Stimulated activated CD4-positive, alpha-beta T cell treated with anti-CD3 and anti-CD28 coated beads, Interleukin-1b, Interleukin-23, amount 100 ng/mL, for 24 hours (primary cell): Measurements from ENCODE around the gene TUBGCP5.

ENCODE experiments used
- DNase-seq, 4 experiments: peaks; one replicate each; pipeline ENCODE4 v3.0.0-alpha.2; 2020; ENCODE audit warnings: low read depth in 4 of 4, low spot score in 1 of 4

The TUBGCP5 gene

DNA sequence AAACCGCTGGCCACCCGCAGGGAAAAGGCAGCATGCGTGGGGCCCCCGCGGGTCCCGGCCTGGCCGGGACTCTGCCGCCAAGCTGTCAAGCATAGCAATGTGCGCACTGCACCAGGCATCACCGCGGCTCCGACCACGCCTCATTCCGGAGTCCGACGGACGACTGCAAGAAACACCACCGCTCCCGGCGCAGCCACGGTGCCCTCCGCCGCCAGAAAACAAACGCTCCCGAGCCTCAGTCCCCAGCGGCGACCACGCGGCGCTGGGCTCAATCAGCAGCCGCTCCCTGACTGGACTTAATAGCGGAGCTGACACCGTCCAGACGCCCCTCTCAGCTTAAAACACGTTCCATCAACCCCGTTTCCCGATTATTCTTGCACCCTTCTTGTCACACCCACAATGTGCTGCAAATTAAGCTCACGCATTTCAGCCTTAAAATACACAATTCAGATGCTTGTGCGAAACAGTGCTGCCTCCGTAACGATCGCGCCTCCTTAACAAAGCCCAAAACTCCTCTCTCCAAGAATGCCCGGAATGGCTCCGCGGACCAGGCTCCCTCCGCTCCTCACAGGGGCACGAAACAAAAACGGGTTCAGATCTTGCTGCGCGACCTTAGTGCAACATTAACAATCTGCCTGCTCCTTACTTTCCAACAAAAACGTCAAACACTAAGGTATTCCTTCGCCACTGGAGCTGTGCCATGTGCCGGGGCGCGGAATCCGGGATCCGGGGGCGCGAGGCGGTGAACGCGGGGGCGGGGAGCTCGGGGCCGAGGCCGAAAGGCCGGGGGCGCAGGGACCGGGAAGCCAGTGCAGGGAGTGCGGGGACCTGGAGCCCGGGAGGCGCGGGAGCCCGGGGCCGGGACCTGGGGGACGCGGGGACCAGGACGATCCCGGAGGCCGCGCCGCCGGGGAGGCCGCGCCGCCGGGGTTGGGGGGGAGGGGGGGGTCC is 59.9 kb downstream of the TUBGCP5 start:
- peak in 2 of 4 experiments; percentile 9 to 11 for DNase-seq

DNA sequence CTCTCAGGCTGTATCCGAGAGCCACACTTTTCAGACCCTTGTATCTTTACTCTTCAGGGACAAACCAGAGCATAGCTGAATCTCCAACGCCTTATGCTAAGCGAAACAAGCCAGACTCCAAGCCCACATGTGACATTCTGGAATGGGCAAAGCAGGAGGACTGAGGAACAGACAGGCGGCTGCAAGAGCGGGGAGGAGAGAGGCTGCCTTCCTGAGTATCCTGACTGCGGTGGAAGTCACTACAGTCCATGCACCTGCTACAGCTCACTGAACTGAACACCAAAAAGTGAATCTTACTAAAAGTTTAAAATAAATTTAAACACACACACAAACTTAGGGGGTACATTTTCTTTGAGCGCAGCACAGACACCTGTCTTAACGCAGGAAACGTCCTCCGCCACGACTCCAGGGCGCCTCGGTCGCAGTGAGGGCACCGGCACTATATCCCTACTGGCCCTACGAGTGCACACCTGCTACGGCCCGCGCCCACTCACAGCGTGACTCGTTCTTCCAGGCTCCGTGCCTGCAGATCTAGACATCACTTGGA is 60.6 kb downstream of the TUBGCP5 start:
- DNase-seq, result no peak

- DNase-seq, result no peak
These were observed 64.6 kb downstream of the TUBGCP5 start for GRCh38 chr15:22974745-22975144.

GRCh38 chr15:22973987-22974386 is 65.4 kb downstream of the TUBGCP5 start:
- DNase-seq, result no peak

DNA sequence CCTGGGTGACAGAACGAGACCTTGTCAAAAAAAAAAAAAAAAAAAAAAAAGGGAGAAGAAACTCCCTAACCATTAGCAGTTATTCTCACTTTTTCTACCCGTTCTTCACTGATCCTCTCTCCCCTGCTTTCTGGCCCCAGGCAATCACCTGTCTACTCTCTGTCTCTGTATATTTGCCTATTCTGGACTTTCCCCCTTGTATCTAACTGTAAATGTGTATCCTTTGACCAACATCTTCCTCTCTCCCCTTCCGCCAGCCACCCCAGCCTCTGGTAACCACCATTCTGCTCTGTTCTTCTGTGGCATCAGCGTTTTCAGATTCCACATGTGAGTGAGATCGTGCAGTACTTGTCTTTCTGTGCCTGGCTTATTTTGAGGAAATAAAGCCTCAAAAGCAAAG is 66.1 kb downstream of the TUBGCP5 start:
- DNase-seq, result no peak

GRCh38 chr15:22969489-22969888 is 69.9 kb downstream of the TUBGCP5 start:
- DNase-seq, result no peak

DNA sequence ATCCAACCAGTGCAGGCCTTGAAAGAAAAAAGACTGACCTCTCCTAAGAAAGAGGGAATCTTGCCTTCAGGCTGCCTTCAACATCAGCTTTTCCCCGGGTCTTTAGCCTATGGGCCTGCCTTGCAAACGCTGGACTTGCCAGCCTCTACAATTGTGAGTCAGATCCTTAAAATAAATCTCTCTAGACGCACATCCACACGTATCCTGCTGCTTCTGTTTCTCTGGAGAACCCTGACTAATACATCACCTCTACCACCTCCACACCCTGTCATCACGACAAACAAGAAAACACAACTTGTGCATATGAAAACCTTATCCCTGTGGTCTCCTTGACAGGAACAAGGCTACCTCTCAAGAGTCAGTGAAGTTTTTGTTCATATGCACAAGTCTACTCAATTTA is 71.0 kb downstream of the TUBGCP5 start:
- no peak for DNase-seq

DNA sequence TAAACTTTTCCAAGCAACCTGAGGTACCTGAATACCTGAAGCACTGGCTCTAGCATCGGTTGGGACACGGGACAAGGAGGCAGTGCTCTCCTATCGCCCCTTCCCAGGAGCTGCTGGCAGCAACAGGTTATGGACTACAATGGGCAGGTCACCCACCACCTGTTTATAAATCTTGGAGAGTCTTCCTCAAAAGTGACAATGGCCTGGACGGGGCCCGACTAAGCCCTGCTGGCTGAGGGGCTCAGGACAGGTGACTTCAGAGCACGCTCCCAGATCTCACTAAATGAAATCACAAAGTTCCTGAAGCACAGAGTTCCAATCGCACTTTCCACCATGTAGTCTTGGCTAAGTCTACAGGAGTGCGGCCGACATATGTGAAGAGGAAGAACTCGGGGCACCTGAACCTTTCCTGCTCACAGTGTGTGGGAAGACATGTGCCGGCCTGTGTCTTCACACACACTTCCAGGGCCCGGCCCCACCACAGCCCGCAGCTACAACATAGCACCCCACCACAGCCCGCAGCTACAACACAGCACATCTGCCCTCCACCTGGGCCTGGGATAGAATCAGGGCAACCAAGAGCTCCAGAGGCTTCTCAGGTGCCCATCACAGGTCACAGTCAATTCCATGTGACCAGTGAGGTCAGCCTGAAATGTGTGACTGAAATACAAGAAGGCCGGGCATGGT is 72.1 kb downstream of the TUBGCP5 start:
- no peak for DNase-seq

GRCh38 chr15:22966321-22967083 is 72.9 kb downstream of the TUBGCP5 start:
- DNase-seq, result no peak

GRCh38 chr15:22963641-22964040 is 75.7 kb downstream of the TUBGCP5 start:
- no peak for DNase-seq

DNA sequence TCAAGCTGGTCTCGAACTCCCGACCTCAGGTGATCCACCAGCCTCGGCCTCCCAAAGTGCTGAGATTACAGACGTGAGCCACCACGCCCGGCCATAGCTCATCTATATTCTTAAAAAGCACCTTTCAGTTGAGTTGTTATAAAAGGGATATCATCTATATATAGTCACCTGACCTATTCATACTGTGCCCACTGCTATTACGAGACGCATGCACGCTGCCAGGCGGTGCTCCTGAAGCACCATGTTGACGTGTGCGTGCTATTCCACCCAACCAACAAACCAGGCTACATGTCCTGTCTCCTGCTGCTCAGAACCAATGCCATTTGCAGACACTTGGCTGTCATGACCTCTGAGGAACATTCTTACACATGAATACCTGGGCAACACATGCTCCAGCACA is 76.8 kb downstream of the TUBGCP5 start:
- DNase-seq, result no peak

DNA sequence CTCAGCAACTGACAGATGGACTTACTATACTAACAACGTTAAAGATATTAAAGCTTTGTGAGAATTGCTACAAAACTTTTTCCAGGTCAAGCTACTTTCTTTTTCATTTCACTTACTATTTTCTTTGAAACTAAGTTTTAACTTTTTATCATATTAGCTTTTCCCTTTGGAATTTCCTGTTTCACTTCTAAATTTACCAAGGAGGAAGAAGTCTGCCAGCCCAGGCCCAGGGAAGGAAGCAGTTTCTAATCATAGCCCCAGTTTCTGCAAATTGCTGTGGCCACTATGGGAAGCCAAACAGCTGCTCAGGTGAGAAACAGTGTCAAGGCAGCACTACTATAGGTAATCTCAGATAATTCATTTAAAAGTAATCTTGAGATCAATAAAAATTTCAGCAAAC is 77.6 kb downstream of the TUBGCP5 start:
- no peak for DNase-seq

GRCh38 chr15:22960556-22960955 is 78.8 kb downstream of the TUBGCP5 start:
- DNase-seq, result no peak

DNA sequence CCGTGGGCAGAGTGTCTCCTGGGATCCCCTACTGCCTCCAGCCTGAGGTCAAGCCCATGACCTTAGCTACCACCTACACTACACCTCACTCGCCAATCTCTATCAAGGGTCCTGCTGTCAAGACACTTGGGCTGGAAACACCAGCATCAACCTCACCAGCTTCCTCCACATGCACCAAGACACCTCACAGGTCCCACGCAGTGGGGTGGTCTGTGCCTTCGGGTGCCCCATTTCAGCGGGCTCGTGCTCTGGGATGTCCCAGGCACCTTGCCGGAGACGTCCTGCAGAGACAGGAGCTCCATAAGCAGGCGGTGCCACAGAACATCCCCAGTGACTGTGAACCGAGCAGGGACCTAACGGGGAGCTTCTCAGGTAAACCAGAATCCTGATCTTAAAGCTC is 79.2 kb downstream of the TUBGCP5 start:
- no peak for DNase-seq

DNA sequence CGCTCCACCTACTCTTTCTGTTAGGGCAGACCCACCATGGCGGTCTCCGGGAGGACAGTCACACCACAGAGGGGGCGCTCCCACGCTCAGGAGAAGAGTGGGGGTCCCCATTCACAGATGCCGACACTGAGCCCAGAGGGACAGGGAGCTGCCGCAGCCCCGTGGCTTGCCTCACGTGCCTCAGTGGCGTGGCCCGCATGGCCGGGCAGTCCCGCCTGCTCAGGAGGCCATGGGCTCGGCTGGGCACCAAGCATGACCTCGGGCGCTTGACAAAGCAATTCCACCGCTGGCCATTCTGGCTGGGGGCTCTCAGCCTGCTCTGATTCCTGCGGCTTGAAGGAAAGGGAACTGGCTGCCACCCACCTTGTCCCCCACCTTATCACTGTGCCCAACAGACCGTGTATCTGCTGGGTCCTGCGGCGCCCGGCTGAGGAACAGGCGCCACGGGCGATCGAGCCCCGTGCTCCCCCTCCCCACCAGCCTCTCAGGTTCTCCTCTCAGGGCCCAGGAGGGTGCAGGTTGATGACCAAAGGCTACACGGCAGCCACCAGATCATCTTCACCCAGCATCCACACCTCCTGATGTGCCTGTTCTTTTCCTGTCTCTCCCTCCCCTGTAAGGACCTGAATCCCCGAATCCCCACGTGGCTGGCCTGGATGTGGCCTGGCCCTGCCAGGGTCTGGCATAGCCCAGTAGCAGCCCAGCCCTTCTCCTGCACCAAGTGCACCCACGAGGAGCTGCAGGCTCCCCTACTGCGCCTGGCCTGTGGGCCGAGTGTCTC is 79.9 kb downstream of the TUBGCP5 start:
- no peak for DNase-seq

DNA sequence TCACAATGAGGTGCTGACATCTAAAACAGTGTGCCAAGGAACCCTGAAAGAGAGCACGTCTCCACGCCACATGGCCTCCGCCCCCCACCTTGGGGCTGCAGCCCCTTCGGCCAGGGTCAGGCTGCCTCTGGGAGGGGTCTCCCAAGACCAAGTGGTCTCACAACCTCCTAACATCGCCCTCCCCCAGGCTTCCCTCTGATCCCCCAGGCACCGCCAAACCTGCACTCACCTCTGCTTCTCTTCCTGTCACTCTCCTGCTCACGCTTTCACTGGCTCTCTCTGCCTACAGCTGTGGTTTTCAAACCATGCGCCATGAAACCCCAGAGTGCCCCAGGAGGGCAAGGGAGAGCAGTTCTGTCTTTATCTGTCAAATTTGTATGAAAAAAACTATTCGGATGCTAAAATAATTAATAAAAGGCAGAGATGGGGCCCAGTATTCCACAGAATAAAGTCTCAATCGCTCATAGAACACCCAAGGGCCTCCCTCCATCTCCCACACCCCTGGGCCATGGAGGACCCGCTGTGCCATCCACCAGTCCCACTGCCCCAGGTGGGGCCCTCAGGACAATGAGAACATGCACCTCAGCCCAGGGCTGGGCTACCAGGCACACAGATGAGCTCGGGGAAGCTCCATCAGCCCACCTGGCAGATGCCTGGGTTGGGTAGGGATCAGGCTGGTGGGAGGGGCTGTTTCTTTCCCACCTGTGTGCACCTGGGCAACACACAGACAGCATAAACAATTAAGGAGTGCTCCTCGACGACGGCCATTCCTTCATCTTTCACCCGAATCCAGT is 80.7 kb downstream of the TUBGCP5 start:
- DNase-seq, result no peak

DNA sequence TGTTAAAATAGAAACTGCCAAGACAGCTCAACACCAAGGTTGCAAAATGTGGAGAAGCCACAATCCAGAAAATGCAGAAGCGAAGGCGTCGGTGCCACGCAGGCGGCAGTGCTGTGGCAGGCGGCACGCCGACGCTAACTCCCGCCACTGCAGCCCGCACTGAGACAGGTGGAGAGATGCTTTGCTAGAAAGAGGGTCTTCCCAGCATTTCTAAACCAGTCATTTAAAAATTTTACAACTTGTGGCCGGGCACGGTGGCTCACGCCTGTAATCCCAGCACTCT is 82.5 kb downstream of the TUBGCP5 start:
- DNase-seq, result no peak

DNA sequence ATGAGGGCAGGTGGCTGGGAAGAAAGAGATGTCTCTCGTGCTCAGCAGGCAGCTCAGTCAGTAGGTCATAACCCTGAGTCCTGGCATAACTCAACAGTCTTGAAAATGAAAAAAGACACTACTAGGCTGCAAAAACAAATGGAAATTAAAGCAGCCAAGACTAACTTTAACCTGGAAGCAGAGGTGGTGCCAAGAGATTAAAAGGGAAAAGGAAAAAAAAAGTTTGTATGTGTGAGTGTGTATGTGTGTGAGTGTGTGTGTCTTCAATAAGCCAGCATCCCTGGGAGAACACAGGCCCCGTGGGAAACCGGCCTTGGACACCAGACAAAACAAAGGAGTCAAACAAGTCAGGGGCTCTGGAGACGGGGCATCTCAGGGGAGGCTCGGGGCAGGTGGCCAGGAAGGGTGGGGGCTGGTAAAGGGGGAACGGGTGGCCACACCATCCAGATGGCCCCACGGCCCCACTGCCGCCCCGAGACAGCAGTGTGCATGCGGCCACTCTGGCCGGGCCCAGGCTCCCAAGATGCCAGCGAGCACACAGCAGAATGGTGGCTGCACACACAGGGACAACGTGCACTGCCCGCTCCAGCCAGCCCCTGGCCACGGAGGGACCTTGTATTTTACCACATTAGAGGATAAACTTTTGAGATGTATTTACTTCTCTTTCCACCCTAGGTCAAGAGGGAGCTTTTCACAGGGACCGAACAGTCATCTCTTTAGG is 83.0 kb downstream of the TUBGCP5 start:
- DNase-seq, result no peak

DNA sequence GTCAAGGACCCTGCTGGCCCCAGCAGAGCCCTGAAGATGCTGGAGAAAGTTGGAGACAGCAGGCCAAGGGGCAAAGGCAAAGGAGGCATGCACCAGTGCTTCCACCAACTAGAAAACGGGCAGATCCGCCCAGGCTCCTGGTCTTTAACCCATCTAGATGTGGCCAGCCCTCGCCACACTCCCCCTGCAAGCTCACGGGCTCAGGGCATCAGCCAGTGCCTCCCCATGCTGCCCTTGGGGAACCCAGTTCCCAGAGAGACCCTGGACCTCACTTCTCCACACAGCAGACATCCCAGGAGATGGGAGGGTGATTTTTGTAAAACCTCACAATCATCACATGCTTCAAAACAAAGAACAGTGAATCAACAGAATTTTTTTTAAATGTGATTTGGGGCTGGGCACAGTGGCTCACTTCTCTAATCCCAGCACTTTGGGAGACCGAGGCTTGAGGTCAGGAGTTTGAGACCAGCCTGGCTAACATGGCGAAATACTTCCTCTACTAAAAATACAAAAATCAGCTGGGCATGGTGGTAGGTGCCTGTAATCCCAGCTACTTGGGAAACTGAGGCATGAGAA is 83.7 kb downstream of the TUBGCP5 start:
- DNase-seq, result no peak
